ENCODE data around the gene CAVIN4. TPM values are rescaled to one million over a fixed set of nuclear protein-coding genes. Genes with fewer than 3 reads are reported as not detected.

Gene CAVIN4
- total RNA-seq, 1 donor from 2014 or later = 0.13 TPM

DNA sequence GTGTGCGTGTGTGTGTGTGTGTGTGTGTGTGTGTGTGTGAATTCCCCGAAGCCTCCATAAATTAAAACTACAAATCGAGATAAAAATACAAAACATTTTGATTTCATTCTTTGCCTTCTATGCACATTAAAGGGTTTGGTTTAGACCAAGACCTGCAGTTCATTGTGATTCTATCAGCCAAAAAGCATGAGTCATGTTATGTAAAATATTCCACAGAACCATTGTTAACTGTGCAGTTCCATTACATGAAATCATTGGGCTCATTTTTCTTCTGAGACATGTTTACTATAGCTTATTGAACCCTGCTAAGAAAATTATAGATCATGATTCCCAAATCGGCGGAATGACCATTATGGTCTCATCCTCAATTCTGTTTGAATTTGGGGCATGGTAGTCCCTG, 11.7 kb downstream of the CAVIN4 start:
- DNase-seq (ENCODE audit: low spot score) (no peak), ATAC-seq (no peak)

DNA sequence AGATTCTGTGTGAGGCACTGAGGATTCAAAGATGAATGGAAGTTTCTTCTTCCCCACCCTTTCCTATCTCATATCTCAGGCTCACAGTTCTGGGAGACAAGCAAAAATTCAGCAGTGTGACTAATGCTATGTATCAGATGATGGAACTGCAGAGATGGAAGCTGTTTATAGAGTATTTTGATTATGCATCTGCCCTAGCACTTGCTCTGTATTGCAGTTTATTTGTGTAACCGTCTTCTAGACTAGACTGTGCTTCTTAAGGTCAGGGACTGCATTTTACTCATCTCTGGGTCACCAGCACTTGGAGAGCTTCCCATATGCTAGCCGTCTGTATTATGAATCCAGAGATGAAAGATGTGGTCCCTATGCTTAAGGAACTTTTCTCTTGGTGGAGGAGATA, 12.6 kb downstream of the CAVIN4 start:
- DNase-seq (ENCODE audit: low spot score) (no peak), ATAC-seq (no peak)

DNA sequence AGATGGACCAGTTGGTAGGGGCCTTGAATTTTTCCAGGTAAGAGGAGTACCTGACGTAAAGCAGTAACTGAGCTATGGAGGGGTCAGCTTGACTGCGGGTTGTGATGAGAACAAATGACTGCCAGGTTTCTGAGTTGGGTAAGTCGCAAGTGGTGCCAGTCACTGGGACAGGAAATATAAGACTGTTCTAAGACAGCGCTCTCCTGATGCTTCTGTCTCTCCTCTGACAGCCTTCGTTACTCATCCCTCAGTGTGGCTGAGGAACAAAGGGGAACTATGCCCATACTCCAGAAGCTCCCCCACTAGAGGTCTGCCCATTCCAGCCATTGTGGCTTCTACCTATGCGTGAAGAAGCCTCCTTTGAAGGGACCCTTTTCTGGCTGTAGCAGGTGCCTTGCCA, 13.3 kb downstream of the CAVIN4 start:
- ATAC-seq = no peak
- no peak for DNase-seq (ENCODE audit: low spot score)

DNA sequence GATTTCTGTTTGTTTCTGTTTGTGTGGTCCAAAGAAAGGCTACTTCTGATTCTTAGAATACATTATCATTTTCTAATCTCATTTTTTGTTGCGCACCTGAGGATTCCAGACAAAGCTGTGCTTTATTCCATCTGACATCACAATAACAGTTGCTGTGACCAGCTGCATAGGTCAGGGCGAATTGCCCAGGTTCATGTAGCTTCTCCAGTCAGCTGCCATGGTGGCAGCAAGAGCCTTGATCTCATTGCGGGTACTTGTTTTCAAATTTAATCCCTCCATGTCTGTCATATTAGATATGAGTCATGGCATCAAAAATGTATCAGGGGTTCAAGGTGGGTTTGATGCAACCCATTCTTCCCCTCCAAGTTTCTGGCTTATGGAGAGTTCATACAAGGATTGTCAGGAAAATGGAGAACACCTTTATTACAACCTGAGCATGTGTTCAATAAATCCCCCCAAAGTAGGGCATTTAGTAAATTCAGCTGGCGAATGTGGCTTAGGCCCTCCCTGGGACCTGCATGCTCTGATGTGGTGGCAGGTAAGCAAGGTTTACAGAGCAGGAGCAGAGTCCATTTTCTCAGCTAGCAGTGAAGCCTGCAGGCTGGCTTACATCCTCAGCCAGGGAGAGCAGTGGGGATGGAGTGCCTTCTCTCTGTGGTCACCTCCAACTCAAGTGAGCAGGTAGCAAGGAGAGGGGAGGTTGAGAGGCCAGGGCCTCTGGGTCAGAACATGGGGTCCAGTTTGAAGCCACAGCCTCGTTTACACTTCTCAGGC, 13.9 kb downstream of the CAVIN4 start:
- peak; percentile 23 for ATAC-seq
- no peak for DNase-seq (ENCODE audit: low spot score)

DNA sequence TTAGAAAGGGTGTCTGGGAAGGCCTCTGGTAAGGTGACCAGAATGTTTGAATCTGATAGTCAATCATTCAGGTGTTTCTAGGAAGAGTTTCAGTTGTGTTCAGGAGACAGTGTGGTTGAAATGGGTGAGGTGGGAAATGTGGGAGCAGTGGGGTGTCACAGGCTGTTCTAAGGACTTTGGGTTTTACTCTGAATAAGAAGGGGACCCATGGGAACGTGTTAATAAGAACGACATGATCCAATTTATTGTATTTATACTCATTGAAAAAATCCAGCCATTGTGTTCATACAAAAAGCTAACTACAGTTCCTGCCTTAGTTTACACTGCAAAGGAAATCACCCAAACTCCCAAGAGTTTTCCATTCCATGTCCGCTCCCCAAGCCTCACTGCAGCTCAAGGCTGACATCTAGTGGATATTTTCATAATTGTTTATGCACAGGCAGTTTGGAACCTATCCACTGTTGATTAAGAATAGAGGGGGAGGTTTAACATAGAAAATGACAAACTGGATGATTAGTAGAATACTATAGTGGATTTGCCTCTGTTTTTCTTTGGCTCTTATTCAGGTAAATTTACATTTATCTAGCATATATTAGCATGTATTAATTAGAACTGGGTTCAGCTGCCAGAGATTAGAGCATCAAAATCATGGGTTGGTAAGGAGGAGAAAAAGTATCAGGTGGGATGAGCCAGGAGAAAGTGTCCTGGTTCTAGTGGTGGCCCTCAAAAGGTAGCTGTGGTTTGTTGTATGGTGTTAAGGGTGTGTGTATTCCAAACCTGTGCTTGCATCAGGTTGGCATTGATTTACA, 17.7 kb downstream of the CAVIN4 start:
- no peak for DNase-seq (ENCODE audit: low spot score)
- peak; percentile 81 for ATAC-seq

DNA sequence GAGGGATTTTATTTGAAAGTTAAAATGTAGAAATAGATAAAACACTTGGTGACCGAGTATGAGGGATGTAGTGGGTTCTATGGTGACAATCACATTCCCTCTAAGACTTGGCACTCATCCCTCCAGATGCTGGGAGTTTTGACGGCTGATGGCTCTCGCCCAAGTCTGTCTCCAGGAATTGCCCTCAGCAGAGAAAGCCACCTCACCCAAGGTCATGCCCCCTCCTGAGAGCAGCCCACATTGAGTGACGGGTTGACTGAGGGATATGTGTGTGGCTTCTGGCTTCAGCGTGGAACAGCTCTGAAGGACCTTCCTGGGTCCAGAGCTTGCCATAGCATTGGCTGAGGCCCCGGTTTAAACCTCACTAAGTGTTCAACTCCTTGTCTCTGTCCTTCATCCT, 19.4 kb downstream of the CAVIN4 start:
- DNase-seq (ENCODE audit: low spot score) = no peak
- no peak for ATAC-seq

DNA sequence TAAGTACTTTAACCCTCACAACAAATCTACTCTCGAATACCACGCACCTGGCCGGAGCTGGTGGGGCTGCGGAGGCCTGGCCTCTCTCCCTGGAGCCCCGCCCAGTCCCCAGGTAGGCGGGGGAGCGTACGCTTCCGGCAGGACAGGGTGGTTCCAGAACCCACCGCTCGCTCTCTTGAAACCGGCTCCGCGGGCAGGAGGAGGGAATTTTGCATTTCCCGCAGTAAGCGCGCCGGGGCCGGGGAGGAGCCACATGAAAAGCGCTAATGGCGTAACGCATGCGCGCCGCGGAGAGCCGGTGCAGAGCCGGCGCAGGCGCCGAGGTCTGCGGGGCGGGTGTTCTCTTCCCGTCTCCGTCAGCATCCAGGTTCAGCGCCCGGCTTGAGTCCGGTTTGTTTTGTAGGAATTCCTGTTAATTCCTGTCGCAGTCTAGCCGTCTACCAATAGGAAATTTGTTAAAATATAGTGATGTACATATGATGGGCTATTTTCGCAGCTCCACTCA, 20.8 kb downstream of the CAVIN4 start:
- ATAC-seq = peak; percentile 85
- peak; percentile 83 for DNase-seq (ENCODE audit: low spot score)

DNA sequence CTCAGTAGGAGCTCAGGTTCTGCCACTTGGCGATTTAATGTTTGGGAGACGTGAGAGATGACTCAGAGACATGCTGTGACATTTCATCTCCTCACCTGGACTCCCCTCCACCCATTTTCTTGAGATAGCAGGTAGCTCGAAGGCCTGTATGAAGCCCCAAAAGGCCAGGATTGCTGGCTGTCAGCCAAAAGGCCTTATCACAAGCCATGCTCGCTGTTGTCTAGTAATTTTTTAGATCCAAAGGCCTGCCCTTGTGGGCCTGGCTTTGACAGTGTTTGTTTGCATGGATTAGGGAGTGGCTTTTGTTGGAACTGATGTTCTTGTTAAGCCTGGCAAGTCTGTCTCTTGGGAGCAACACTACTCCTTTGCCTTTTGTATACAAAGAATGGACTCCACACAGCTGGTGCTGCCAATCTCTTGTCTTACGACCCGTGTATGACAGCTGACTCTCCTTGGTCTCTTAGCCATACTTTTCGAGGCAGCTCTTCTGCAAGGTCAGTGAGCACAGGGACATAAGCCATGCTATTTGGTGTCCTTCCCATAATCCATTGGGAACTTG, 22.7 kb downstream of the CAVIN4 start:
- DNase-seq (ENCODE audit: low spot score) (no peak), ATAC-seq (no peak)

DNA sequence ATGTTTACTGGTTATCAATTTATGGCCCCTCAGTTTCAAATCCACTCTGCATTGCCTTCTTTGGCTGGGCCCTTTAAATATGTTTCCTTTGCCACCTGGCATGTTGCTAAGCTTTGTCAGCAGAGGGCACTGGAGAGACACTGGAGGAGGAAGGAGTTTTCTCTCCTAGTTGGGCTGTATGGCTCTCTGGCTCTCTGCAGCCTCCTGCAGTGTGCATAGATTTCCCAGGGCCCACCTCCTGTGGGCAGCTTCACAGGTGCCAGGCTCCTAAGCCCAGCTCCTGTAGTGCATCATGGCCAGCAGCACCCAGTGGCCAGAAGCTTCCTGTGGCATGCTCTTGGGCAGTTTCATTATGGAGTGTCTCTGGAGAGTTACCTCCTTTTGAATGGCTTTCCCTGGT, 23.3 kb downstream of the CAVIN4 start:
- DNase-seq (ENCODE audit: low spot score) (no peak), ATAC-seq (peak; percentile 77)

DNA sequence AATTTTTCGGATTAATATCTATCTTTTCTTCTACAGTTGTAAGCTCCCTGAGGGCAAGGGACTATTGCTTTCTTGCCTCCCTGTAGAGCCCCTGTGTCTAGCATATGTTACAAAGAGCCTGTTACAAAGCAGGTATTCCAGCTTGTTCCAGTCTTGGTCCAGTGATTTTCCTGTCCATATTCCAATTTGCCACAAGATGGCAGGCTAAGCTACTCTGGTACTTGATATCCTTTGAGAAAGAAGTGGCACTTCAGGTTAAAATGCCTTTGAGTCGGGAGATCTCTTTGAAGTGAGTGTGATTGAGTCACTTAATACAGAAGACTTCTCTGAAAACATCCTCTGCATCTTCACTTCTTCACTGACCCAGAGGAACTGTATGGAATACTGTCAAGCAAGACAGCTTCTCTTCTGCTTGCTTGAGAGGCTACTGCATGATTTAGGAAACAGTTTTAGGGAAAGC, 24.5 kb downstream of the CAVIN4 start:
- no peak for DNase-seq (ENCODE audit: low spot score)
- ATAC-seq = peak; percentile 66

DNA sequence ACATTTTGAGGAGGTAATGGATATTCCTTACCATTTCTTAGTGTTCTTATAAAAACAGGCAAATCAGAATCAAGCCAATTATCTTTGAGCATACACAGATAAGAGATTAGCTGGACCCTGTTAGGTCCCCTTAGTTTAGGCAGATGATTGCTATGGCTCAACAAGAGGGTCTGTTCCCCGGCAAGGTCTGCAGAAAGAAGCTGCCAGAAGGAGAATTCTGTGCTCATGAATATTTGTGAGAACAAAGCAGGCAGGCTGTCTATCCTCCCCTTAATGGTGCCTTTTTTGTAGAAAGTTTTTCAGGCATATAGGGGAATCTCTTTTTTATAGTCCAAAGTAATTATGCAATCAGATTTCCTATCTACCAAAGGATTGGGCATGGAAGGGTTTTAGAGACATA, 27.5 kb downstream of the CAVIN4 start:
- ATAC-seq = no peak

DNA sequence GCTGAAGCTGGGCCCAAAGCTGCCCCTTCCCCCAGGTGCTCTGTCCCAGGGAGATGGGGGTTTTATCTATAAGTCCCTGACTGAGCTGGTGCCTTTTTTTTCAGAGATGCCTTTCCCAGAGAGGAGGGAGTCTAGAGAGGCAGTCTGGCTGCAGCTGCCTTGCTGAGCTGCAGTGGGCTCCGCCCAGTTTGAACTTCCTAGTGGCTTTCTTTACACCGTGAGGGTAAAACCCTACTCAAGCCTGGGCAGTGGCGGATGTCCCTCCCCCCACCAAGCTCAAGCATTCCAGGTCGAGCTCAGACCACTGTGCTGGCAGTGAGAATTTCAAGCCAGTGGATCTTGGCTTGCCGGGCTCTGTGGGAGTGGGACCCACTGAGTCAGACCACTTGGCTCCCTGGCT, 41.3 kb downstream of the CAVIN4 start:
- ATAC-seq = no peak
- DNase-seq (ENCODE audit: low spot score) = no peak

More for the DNA sequence above, 27.5 kb downstream of the CAVIN4 start:
- DNase-seq (ENCODE audit: low spot score) = no peak

DNA sequence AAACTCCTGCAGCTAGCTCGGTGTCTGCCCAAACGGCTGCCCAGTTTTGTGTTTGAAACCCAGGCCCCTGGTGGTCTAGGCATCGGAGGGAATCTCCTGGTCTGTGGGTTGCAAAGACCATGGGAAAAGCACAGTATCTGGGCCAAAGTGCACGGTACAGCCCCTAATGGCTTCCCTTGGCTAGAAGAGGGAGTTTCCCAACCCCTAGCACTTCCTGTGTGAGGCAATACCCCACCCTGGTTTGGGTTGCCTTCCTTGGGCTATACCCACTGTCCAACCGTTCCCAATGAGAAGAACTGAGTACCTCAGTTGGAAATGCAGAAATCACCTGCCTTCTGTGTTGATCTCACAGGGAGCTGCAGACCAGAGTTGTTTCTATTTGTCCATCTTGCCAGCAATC, 41.8 kb downstream of the CAVIN4 start:
- ATAC-seq (no peak), DNase-seq (ENCODE audit: low spot score) (no peak)

DNA sequence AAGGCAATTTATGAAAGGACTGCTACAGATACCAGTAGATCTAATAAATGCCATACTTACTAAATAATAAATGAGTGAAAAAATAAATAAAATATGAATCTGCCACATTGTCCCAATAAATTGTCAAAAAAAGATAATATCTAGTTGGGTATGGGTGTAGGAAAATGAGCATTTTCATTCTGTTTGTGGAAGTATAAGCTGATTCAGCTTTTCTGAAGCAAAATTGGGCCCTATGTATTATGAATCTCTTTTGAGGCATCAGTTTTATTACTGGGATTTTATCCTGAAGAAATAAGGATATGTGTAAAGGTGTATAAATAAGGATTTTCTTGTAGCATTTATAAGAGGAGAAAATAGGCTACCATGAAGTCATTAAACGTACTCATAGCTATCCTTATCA, 46.1 kb downstream of the CAVIN4 start:
- no peak for DNase-seq (ENCODE audit: low spot score)

DNA sequence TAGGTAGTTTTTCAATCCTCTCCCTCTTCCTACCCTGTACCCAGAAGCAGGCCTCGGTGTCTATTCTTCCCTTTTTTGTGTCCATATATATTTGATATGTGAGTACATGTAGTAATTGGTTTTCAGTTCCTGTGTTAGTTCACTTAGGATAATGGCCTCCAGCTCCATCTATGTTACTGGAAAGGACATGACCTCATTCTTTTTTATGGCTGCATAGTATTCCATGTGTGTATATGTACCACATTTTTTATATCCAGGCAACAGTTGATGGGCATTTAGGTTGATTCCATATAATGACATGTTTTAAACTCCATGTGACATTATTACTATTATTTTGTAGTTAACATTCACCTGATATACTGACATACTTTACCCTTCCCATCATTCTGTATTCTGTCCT, 49.1 kb downstream of the CAVIN4 start:
- ATAC-seq (no peak), DNase-seq (ENCODE audit: low spot score) (no peak)

More for the DNA sequence above, 46.1 kb downstream of the CAVIN4 start:
- no peak for ATAC-seq

DNA sequence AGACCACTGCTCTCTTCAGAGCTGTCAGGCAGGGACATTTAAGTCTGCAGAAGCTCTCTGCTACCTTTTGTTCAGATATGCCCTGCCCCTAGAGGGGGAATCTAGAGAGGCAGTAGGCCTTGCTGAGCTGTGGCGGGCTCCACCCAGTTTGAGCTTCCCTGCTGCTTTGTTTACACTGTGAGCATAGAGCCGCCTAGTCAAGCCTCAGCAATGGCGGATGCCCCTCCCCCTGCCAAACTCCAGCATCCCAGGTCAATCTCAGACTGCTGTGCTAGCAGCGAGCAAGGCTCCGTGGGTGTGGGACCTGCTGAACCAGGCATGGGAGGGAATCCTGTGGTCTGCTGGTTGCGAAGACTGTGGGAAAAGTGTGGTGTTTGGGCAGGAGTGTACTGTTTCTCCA, 59.9 kb downstream of the CAVIN4 start:
- ATAC-seq (no peak), DNase-seq (ENCODE audit: low spot score) (no peak)

Other genes starting within 250 kb of the CAVIN4 start
- gene TEX10, start 225.1 kb upstream of the CAVIN4 start, total RNA-seq = 2.3 TPM
- 7.1 TPM for gene MSANTD3, start 150.9 kb upstream of the CAVIN4 start, total RNA-seq
- 0.20 TPM for gene TMEFF1, start 104.9 kb upstream of the CAVIN4 start, total RNA-seq